ENCODE measurements around the gene GSAP. TPM values are rescaled to one million over a fixed set of nuclear protein-coding genes. Genes with fewer than 3 reads are reported as not detected.

Gene GSAP
- total RNA-seq, 1 experiment from 2014 or later = 6.5 TPM

- POLR2A ChIA-PET (ENCODE audit: unreplicated experiment) = no interaction called here
- CTCF ChIA-PET = no interaction called here
- H4K20me1 ChIP-seq (ENCODE audit: low read length) = no peaks in the 10 kb centered on the region
- H3K36me3 ChIP-seq (ENCODE audit: low read depth, low read length) = no peaks in the 10 kb centered on the region
- H2AFZ ChIP-seq (ENCODE audit: low read length) = no peak overlapping the region; the same call in 1 of the 2 replicates
- H3K27ac ChIP-seq (ENCODE audit: low read length) = peak overlapping the region; percentile 94; the same call in 1 of the 2 replicates
- BruUV-seq (replicated peaks) = no TSS peak
- H3K27me3 ChIP-seq (ENCODE audit: low read length) = no peaks in the 10 kb centered on the region
- H3K9me3 ChIP-seq (ENCODE audit: low read length) = no peaks in the 10 kb centered on the region
- H3K4me1 ChIP-seq (ENCODE audit: insufficient read depth, low read length) = peaks cover 43% of the 10 kb centered on the region
- intact Hi-C loops (cut with micrococcal nuclease) = loop anchor here (2.0 to 10.0 kb wide), 3 partner anchors 26 to 108 kb away; partner anchors contain the start of gene PTPN12
- H3K4me3 ChIP-seq (ENCODE audit: low read length) = no peak overlapping the region
- no peak overlapping the region for H3K9ac ChIP-seq (ENCODE audit: low read length)
- peaks cover 7% of the 10 kb centered on the region for H3F3A ChIP-seq (ENCODE audit: low read length, unreplicated experiment)
- no peaks in the 10 kb centered on the region for H3K9me2 ChIP-seq (replicated peaks; ENCODE audit: low read length)
- ATAC-seq (no peak), DNase-seq (no peak)
- H3K79me2 ChIP-seq (ENCODE audit: low read length) = no peaks in the 10 kb centered on the region
- no peak for TF ChIP-seq EZH2 (IDR thresholded peaks at IDR 0.05; ENCODE audit: low read length, unreplicated experiment)
- no peak for TF ChIP-seq EZH2phosphoT487 (IDR thresholded peaks at IDR 0.05; ENCODE audit: borderline replicate concordance, low read length)
- TF ChIP-seq CTCF (conservative IDR thresholded peaks at IDR 0.05; ENCODE audit: low read depth, low read length) = no peak
- no peak overlapping the region for H3K4me2 ChIP-seq (ENCODE audit: low read length)
Observed at GRCh38 chr7:77428777-77429231, 12.7 kb upstream of the GSAP start.

- H2AFZ ChIP-seq (ENCODE audit: low read length) = peak overlapping the region; percentile 58
- H3K9me3 ChIP-seq (ENCODE audit: low read length) = no peaks in the 10 kb centered on the region
- peak; percentile 54 for ATAC-seq
- BruUV-seq (replicated peaks) = no TSS peak
- no peaks in the 10 kb centered on the region for H3K79me2 ChIP-seq (ENCODE audit: low read length)
- peak overlapping the region; percentile 22; the same call in 1 of the 2 replicates for H3K9ac ChIP-seq (ENCODE audit: low read length)
- POLR2A ChIA-PET (ENCODE audit: unreplicated experiment) = interaction anchor here (0.5 to 0.6 kb wide), 2 partner anchors 101 to 186 kb away, joined by 5 to 7 read pairs; no protein-coding TSS in a partner anchor
- no peak overlapping the region for H3K4me3 ChIP-seq (ENCODE audit: low read length)
- H3K4me1 ChIP-seq (ENCODE audit: insufficient read depth, low read length) = peaks cover 43% of the 10 kb centered on the region
- intact Hi-C loops (cut with micrococcal nuclease) = loop anchor here (2.0 to 10.0 kb wide), 3 partner anchors 27 to 109 kb away; partner anchors contain the start of gene PTPN12
- H3K27me3 ChIP-seq (ENCODE audit: low read length) = no peaks in the 10 kb centered on the region
- H3K27ac ChIP-seq (ENCODE audit: low read length) = peak overlapping the region; percentile 94
- CTCF ChIA-PET = no interaction called here
- peak; percentile 77 for DNase-seq
- no peak for TF ChIP-seq CTCF (conservative IDR thresholded peaks at IDR 0.05; ENCODE audit: low read depth, low read length)
- TF ChIP-seq EZH2 (IDR thresholded peaks at IDR 0.05; ENCODE audit: low read length, unreplicated experiment) = no peak
- TF ChIP-seq EZH2phosphoT487 (IDR thresholded peaks at IDR 0.05; ENCODE audit: borderline replicate concordance, low read length) = no peak
- no peaks in the 10 kb centered on the region for H3K36me3 ChIP-seq (ENCODE audit: low read depth, low read length)
- no peaks in the 10 kb centered on the region for H4K20me1 ChIP-seq (ENCODE audit: low read length)
- H3K9me2 ChIP-seq (replicated peaks; ENCODE audit: low read length) = no peaks in the 10 kb centered on the region
- peaks cover 7% of the 10 kb centered on the region for H3F3A ChIP-seq (ENCODE audit: low read length, unreplicated experiment)
- peak overlapping the region; percentile 59 for H3K4me2 ChIP-seq (ENCODE audit: low read length)
Observed at GRCh38 chr7:77427996-77428603, 12.0 kb upstream of the GSAP start.
